DND-41 (cell line): Measurements from ENCODE around the gene MRPL44.

Experiments
- ATAC-seq: fragments of 200-7000 bp; cut with Tn5 transposase; 3 replicates; pipeline ENCODE4 v1.9.1; 2021; ENCODE audit warnings: low read depth; ENCODE audit not compliant: insufficient read depth
- DNase-seq: peaks from one replicate; pipeline ENCODE4 v3.0.0-alpha.2; 2020
- H2AFZ ChIP-seq: 2 replicates; pipeline ENCODE4 v1.6.0; 2012; ENCODE audit warnings: low read depth, low read length
- H3K27ac ChIP-seq: 2 replicates; pipeline ENCODE4 v1.5.1; 2012; ENCODE audit warnings: low read length, inconsistent platforms
- H3K27me3 ChIP-seq: fragments of 200-600 bp; sonication (generic); 2 replicates; pipeline ENCODE4 v1.6.0; 2012; ENCODE audit warnings: low read length, mild to moderate bottlenecking, inconsistent platforms; ENCODE audit not compliant: insufficient read depth, poor library complexity
- H3K36me3 ChIP-seq: 2 replicates; pipeline ENCODE4 v1.5.1; 2012; ENCODE audit warnings: low read length, inconsistent platforms; ENCODE audit not compliant: insufficient read depth
- H3K4me1 ChIP-seq: 2 replicates; pipeline ENCODE4 v1.5.1; 2012; ENCODE audit warnings: mild to moderate bottlenecking, low read length; ENCODE audit not compliant: insufficient read depth
- H3K4me2 ChIP-seq: 2 replicates; pipeline ENCODE4 v1.6.0; 2012; ENCODE audit warnings: mild to moderate bottlenecking, moderate library complexity, low read length, inconsistent platforms; ENCODE audit not compliant: insufficient read depth
- H3K4me3 ChIP-seq, 2 experiments: fragments of 200-600 bp in 1 of 2; shearing (Covaris generic) in 1 of 2; 2 replicates each; pipeline ENCODE4 v1.5.1; 2012 to 2016; ENCODE audit warnings: inconsistent platforms in 2 of 2, low read length in 2 of 2, mild to moderate bottlenecking in 2 of 2, low read depth in 1 of 2, moderate library complexity in 1 of 2
- H3K79me2 ChIP-seq: 2 replicates; pipeline ENCODE4 v1.6.0; 2012; ENCODE audit warnings: low read length, inconsistent platforms; ENCODE audit not compliant: insufficient read depth
- H3K9ac ChIP-seq: 2 replicates; pipeline ENCODE4 v1.6.0; 2012; ENCODE audit warnings: low read depth, mild to moderate bottlenecking, inconsistent platforms, low read length, moderate library complexity
- H3K9me3 ChIP-seq: 2 replicates; pipeline ENCODE4 v1.5.1; 2012; ENCODE audit warnings: low read length, moderate library complexity, mild to moderate bottlenecking, inconsistent platforms; ENCODE audit not compliant: insufficient read depth, severe bottlenecking
- H4K20me1 ChIP-seq: 2 replicates; pipeline ENCODE4 v1.6.0; 2012; ENCODE audit warnings: low read length; ENCODE audit not compliant: insufficient read depth
- EZH2 ChIP-seq: IDR thresholded peaks from 3 replicates; pipeline ENCODE4 v1.6.1; 2012; ENCODE audit warnings: borderline replicate concordance, low read depth, mild to moderate bottlenecking, moderate library complexity, low read length, inconsistent platforms; ENCODE audit not compliant: severe bottlenecking
- TF ChIP-seq, protein P1 (sequence below): IDR thresholded peaks from 2 replicates; pipeline ENCODE4 v1.5.1; 2012; ENCODE audit warnings: borderline replicate concordance, low read length, moderate library complexity, mild to moderate bottlenecking; ENCODE audit not compliant: poor library complexity, severe bottlenecking; ENCODE audit errors: extremely low read depth

The MRPL44 gene

DNA sequence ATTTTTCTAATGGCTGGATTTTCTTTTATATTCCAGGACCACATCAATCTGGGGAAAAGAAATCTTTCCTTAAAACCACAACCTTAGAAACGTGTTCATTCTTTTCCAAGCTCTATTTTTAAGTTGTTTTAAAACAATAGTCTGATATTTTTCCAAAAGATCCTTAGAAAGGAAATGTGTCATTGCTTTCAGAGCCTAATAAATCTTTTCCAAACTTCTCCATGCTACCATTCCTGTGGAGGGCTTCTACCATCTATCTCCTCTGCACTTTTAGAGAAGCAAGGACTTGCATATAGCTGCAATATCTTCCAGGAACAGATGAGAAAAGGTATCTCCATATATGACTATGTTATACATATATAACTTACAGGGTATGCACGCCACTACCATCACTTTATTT lies 33.3 kb upstream of the MRPL44 start:
- Histone ChIP-seq H3K4me3 (no peak overlapping the region), H3K9me3 (peaks cover 2% of the 10 kb centered on the region), H3K27me3 (no peaks in the 10 kb centered on the region), H2AFZ (no peak overlapping the region), H3K27ac (no peak overlapping the region), H3K4me1 (peaks cover 5% of the 10 kb centered on the region; the same call in 1 of the 2 replicates), H3K36me3 (no peaks in the 10 kb centered on the region), H4K20me1 (peaks cover 14% of the 10 kb centered on the region), H3K4me2 (no peak overlapping the region), H3K9ac (no peak overlapping the region), H3K79me2 (peaks cover 23% of the 10 kb centered on the region; the same call in 1 of the 2 replicates)
- DNase-seq: no peak
- TF ChIP-seq, protein P1, sequence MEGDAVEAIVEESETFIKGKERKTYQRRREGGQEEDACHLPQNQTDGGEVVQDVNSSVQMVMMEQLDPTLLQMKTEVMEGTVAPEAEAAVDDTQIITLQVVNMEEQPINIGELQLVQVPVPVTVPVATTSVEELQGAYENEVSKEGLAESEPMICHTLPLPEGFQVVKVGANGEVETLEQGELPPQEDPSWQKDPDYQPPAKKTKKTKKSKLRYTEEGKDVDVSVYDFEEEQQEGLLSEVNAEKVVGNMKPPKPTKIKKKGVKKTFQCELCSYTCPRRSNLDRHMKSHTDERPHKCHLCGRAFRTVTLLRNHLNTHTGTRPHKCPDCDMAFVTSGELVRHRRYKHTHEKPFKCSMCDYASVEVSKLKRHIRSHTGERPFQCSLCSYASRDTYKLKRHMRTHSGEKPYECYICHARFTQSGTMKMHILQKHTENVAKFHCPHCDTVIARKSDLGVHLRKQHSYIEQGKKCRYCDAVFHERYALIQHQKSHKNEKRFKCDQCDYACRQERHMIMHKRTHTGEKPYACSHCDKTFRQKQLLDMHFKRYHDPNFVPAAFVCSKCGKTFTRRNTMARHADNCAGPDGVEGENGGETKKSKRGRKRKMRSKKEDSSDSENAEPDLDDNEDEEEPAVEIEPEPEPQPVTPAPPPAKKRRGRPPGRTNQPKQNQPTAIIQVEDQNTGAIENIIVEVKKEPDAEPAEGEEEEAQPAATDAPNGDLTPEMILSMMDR: no peak
- no peak for TF ChIP-seq EZH2
- no peak for ATAC-seq

DNA sequence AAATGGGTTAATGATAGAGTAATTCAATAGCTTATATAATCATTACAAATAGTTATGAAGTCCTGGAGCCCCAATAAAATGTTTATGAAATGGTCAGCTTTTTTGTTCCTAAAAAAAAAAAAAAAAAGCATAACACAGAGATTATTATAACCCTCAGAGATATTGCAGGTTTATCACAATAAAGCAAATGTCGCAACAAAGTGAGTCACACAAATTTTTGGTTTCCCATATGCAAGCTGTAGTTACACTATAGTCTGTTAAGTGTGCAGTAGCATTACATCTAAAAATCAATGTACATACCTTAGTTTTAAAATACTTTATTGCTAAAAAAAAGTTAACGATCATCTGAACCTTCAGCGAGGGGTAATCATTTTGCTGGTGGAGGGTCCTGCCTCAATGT lies 32.2 kb upstream of the MRPL44 start:
- no peak for DNase-seq
- TF ChIP-seq EZH2: no peak
- TF ChIP-seq, protein P1: no peak
- no peak overlapping the region for H2AFZ ChIP-seq
- H3K4me3 ChIP-seq: no peak overlapping the region
- H3K36me3 ChIP-seq: no peaks in the 10 kb centered on the region
- no peak overlapping the region for H3K27ac ChIP-seq
- no peak overlapping the region for H3K9ac ChIP-seq
- peaks cover 17% of the 10 kb centered on the region for H3K4me1 ChIP-seq
- ATAC-seq: no peak
- peaks cover 21% of the 10 kb centered on the region; the same call in 1 of the 2 replicates for H3K79me2 ChIP-seq
- H3K9me3 ChIP-seq: peaks cover 2% of the 10 kb centered on the region
- no peak overlapping the region for H3K4me2 ChIP-seq
- H4K20me1 ChIP-seq: peaks cover 15% of the 10 kb centered on the region
- no peaks in the 10 kb centered on the region for H3K27me3 ChIP-seq

GRCh38 chr2:223928113-223929006 lies 28.9 kb upstream of the MRPL44 start:
- Histone ChIP-seq H3K9ac (no peak overlapping the region), H4K20me1 (peaks cover 16% of the 10 kb centered on the region; the same call in 1 of the 2 replicates), H3K9me3 (peaks cover 2% of the 10 kb centered on the region), H3K79me2 (peaks cover 11% of the 10 kb centered on the region; the same call in 1 of the 2 replicates), H3K4me2 (no peak overlapping the region), H2AFZ (no peak overlapping the region), H3K36me3 (no peaks in the 10 kb centered on the region), H3K27me3 (no peaks in the 10 kb centered on the region), H3K27ac (no peak overlapping the region), H3K4me3 (no peak overlapping the region), H3K4me1 (peaks cover 25% of the 10 kb centered on the region)
- ATAC-seq (no peak), DNase-seq (no peak)
- TF ChIP-seq EZH2: no peak
- TF ChIP-seq, protein P1: no peak
